HG03045 (cell line): ENCODE results near the gene ABHD18.
"Not testable (repeated sequence)": the region's sequence is repeated elsewhere in the genome, so short reads cannot be mapped to it uniquely, and the experiment has no call there.

Experiments used
- ATAC-seq: cut with Tn5 transposase; IDR thresholded peaks from one replicate; pipeline ENCODE4 v1.9.1; 2021; ENCODE audit warnings: mild to moderate bottlenecking, moderate library complexity; ENCODE audit not compliant: unreplicated experiment

ABHD18 gene

GRCh38 chr4:127965062-127965802, at the start of gene ABHD18, which contains the start of gene MFSD8:
ABHD18 (plus strand) TSS chr4:127965406; CDS start chr4:127982956, 17,550 bp downstream.
MFSD8 (minus strand) TSS chr4:127965173; CDS start chr4:127965133, 40 bp downstream.
- peak; percentile 97 for ATAC-seq

- ATAC-seq, result no peak
Measured at GRCh38 chr4:127916512-127916911, 48.7 kb upstream of the ABHD18 start.

GRCh38 chr4:127917151-127917550, 48.1 kb upstream of the ABHD18 start:
- ATAC-seq, result no peak

DNA sequence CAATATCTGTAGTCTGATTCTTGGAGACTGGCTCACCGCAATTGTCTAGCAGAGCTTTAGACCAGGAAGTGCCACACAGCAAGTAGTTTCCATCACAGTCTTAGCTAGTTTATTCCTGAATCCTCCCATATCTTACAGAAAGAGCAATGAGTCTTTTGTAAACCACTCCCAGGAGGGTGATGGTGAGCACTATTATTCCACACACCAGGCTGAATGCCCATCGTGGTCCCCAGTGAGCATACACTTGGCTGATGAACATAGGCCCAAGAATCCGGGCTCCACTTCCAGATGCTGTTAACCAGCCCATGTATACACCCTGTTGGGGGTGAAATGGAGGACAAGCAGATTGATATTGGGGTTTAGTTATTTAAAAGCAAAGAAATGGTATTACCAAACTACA, 44.7 kb upstream of the ABHD18 start:
- no peak for ATAC-seq

DNA sequence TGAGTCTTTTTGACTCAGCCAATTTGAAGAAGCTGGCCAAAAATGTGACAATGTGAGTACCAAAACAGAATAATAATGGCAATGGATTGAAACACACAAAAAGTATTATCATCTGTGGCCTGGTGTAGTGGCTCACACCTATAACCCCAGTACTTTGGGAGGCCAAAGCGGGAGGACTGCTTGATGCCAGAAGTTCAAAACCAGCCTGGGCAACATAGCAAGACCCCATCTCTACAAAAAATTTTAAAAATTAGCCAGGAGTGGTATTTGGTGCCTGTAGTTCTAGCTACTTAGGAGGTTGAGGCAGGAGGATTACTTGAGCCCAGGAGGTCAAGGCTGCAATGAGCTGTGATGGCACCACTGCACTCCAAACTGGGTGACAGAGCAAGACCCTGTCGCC, 43.0 kb upstream of the ABHD18 start:
- ATAC-seq, result no peak

DNA sequence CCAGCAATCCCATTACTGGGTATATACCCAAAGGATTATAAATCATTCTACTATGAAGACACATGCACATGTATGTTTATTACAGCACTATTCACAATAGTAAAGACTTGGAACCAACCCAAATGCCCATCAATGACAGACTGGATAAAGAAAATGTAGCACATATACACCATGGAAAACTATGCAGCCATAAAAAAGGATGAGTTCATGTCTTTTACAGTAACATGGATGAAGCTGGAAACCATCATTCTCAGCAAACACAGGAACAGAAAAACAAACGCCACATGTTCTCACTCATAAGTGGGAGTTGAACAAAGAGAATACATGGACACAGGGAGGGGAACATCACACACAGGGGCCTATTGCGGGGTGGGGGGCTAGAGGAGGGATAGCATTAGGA, 39.5 kb upstream of the ABHD18 start:
- ATAC-seq, result not testable (repeated sequence)

DNA sequence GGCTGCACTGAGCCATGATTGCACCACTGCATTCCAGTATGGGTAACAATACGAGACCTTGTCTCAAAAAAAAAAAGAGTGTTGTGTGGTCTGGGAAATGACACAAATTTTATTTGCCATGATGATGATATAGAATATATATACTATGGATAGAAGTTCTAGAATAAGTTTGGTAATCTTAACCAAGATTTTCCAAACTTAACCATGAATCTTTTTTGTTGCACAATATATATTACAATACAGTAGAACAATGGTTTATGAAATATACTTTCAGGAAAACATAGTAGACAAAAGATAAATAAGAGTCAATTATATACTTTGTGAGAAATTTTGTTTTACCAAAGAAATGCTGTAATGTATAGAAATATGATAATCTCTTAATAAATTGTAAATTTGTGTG, 35.0 kb upstream of the ABHD18 start:
- ATAC-seq, result no peak

DNA sequence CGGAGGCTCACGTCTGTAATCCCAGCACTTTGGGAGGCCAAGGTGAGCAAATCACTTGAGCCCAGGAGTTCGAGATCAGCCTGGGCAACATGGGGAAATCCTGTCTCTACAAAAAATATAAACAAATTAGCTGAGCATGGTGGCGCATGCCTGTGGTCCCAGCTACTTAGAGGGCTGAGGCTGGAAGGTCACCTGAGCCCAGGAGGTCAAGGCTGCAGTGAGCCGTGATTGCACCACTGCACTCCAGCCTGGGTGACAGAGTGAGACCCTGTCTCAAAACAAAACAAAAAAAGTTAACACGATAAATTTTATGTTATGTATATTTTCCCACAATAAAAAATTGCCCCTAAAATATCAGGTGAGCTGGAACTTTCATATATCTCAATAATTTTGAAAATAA, 33.4 kb upstream of the ABHD18 start:
- ATAC-seq, result not testable (repeated sequence)

DNA sequence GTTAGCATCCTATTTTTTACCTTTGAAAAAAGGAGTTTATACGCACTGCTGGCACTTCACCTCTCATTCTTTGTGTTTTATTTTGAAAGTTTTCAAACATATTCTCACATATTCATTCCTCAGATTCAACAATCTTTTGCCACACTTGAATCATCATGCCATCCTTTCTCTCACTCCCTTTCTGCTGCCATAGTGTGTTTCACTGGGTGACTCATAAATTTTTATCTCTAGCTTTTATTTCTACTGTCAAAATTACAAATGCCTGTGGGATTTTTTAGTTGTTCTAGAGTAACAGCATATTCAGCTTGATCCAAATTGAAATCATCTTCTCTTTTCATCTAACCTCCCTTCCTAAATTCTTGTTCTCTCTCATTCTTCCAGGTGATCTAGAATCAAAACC, 28.2 kb upstream of the ABHD18 start:
- ATAC-seq, result no peak

DNA sequence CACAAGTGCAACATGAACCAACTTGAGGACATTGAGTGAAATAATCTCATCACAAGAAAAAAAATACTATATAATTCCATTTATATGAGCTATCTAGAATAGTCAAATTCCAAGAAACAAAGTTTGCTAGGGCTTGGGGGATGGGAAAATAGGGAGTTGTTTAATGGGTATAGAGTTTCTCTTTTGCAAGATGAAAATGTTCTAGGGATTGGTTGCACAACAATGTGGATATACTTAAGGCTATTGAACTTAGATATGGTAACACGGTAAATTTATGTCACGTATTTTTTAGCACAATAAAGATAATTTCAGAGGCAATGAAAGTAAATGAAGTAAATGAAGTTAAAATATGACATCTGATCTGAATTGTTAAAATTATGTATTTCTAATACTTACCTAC, 8.1 kb upstream of the ABHD18 start:
- ATAC-seq, result no peak

DNA sequence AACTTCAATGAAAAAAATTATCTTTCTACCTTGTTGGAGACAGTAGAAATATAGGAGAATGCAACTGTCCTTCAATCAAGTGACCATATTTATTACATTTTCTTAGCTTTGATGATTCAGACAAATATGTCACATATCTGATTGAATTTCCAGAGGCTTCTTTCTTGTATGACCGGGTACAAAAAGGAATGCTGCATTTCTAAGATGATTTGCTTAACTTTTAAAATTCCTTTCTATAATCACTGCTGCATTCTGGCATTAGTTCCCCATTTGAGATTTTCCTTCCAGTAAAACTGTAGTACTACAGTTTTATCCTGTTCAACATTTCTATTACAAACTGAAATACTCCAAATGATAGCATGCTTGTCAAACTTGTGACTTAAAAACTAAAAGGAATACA, 5.4 kb upstream of the ABHD18 start:
- ATAC-seq, result no peak

DNA sequence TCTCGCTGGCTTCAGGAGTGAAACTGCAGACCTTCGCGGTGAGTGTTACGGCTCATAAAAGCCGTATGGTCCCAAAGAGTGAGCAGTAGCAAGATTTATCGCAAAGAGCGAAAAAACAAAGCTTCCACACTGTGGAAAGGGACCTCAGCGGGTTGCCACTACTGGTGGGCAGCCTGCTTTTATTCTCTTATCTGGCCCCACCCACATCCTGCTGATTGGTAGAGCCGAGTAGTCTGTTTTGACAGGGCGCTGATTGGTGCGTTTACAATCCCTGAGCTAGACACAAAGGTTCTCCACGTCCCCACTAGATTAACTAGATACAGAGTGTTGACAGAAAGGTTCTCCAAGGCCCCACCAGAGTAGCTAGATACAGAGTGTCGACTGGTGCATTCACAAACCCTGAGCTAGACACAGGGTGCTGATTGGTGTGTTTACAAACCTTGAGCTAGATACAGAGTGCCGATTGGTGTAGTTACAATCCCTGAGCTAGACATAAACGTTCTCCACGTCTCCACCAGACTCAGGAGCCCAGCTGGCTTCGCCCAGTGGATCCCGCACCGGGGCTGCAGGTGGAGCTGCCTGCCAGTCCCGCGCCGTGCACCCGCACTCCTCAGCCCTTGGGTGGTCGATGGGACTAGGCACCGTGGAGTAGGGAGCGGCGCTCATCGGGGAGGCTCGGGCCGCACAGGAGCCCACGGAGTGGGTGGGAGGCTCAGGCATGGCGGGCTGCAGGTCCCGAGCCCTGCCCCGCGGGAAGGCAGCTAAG, 1.4 kb upstream of the ABHD18 start:
- not testable (repeated sequence) for ATAC-seq

DNA sequence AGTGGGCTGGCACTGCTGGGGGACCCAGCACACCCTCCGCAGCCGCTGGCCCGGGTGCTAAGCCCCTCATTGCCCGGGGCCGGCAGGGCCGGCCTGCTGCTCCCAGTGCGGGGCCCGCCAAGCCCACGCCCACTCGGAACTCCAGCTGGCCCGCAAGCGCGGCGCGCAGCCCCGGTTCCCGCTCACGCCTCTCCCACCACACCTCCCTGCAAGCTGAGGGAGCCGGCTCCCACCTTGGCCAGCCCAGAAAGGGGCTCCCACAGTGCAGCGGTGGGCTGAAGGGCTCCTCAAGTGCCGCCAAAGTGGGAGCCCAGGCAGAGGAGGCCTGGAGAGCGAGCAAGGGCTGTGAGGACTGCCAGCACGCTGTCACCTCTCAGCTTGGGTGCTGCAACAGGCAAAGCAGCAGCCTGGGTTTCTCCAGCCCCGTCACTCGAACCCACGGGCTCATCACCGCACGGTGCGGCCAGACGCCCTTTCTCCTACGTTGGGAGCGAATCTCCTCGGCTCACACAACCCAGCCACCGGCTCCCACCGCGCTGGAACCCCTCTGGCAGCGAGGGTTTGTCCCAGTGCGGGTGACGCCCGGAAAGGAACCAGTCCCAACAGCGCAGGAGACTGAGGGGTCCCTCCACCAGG, 662 bp upstream of the ABHD18 start:
- ATAC-seq, result peak; percentile 28

- ATAC-seq, result peak; percentile 28
Measured at GRCh38 chr4:127965803-127966175, 583 bp downstream of the ABHD18 start.

GRCh38 chr4:127967141-127967775, 2.1 kb downstream of the ABHD18 start:
- no peak for ATAC-seq

DNA sequence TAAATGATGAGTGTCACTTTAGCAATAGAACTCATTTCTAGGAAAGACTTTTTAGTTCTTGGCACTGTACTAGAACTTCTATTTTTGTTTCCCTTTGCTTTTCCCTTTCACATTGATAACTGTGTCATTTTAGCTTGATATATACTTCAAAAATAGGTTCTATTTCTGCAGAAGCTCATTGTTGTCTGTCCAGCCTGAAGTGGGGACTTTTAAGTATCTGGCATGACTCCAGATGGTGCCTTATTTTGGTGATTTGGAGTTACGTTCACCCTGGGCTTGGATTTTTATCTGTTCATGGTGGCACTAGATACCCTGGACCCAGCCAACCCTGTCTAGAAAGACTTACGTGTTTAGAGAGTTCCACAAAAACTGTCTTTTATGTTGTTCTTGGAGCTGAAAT, 3.4 kb downstream of the ABHD18 start:
- ATAC-seq, result no peak

- ATAC-seq, result not testable (repeated sequence)
Measured at GRCh38 chr4:127970925-127971324, 5.7 kb downstream of the ABHD18 start.

- no peak for ATAC-seq
Measured at GRCh38 chr4:127975121-127975770, 10.0 kb downstream of the ABHD18 start.

GRCh38 chr4:127978930-127979329, 13.7 kb downstream of the ABHD18 start:
- no peak for ATAC-seq

- no peak for ATAC-seq
Measured at GRCh38 chr4:127982445-127982844, 17.2 kb downstream of the ABHD18 start.

DNA sequence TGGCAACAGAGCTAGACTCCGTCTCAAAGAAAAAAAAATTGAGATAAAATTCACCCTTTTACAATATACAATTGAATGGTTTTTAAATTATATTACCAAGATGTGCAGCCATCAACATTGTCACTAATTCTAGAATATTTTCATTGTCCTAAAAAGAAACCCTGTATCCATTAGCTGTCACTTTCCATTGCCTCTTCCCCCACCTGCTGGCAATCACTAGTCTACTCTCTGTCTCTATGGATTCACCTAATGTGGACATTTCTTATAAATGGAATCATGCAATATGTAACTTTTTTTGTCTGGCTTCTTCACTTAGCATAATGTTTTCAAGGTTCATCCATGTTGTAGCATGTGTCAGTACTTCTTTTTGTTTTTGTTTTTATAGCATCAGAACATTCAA, 20.8 kb downstream of the ABHD18 start:
- no peak for ATAC-seq
